ENCODE measurements around the gene PHKA1.
A peak's percentile ranks its signal among the peaks of the same experiment; 100 is the strongest.
"Not testable (repeated sequence)": the region's sequence is repeated elsewhere in the genome, so short reads cannot be mapped to it uniquely, and the experiment has no call there.

Gene PHKA1

GRCh38 chrX:72663737-72664136, 50.4 kb downstream of the PHKA1 start:
- no peak for DNase-seq

GRCh38 chrX:72662020-72662747, 51.9 kb downstream of the PHKA1 start:
- DNase-seq: no peak

GRCh38 chrX:72659723-72660122, 54.4 kb downstream of the PHKA1 start:
- no peak for DNase-seq

GRCh38 chrX:72652082-72652481, 62.0 kb downstream of the PHKA1 start:
- DNase-seq: no peak

- peak; percentile 28 to 29 (median 28) for DNase-seq
Observed at GRCh38 chrX:72644946-72645345, 69.2 kb downstream of the PHKA1 start.

GRCh38 chrX:72641611-72642010, 72.5 kb downstream of the PHKA1 start:
- DNase-seq: peak; percentile 21 to 72 (median 65)

- DNase-seq: no peak
Observed at GRCh38 chrX:72635930-72636329, 78.2 kb downstream of the PHKA1 start.

GRCh38 chrX:72634331-72634730, 79.8 kb downstream of the PHKA1 start:
- DNase-seq: peak in 2 of 3 donors; percentile 18 to 29

- no peak for DNase-seq
Observed at GRCh38 chrX:72630185-72630584, 83.9 kb downstream of the PHKA1 start.

GRCh38 chrX:72624194-72624593, 89.9 kb downstream of the PHKA1 start:
- peak in 1 of 3 donors; percentile 16 for DNase-seq

GRCh38 chrX:72621625-72622485, 92.3 kb downstream of the PHKA1 start:
- peak in 1 of 3 donors; percentile 24 for DNase-seq

- DNase-seq: no peak
Observed at GRCh38 chrX:72621163-72621562, 92.9 kb downstream of the PHKA1 start.

GRCh38 chrX:72620550-72621145, 93.5 kb downstream of the PHKA1 start:
- DNase-seq: peak; percentile 50 to 61 (median 50)

GRCh38 chrX:72609313-72609712, 104.8 kb downstream of the PHKA1 start:
- DNase-seq: no peak

GRCh38 chrX:72604705-72605104, 109.4 kb downstream of the PHKA1 start:
- DNase-seq: peak in 2 of 3 donors; percentile 1 to 16

- DNase-seq: peak in 2 of 3 donors; percentile 10 to 34
Observed at GRCh38 chrX:72604112-72604511, 110.0 kb downstream of the PHKA1 start.

- not testable (repeated sequence) for DNase-seq
Observed at GRCh38 chrX:72591038-72591437, 123.1 kb downstream of the PHKA1 start.

GRCh38 chrX:72584163-72584562, 129.9 kb downstream of the PHKA1 start:
- DNase-seq: no peak

- DNase-seq: peak; percentile 27 to 57 (median 52)
Observed at GRCh38 chrX:72576141-72576894, 137.8 kb downstream of the PHKA1 start.

- no peak for DNase-seq
Observed at GRCh38 chrX:72573158-72573511, 141.0 kb downstream of the PHKA1 start.

- DNase-seq: peak; percentile 75 to 81 (median 76)
Observed at GRCh38 chrX:72572248-72573157, 141.6 kb downstream of the PHKA1 start, which contains the start of gene HDAC8. Gene HDAC8, minus strand, starts transcription at chrX:72572843. Its CDS starts 82 bp downstream, at chrX:72572761.

GRCh38 chrX:72569786-72570185, 144.3 kb downstream of the PHKA1 start:
- peak; percentile 11 to 18 (median 15) for DNase-seq
